ENCODE data around the gene GREB1L.
A peak's percentile ranks its signal among the peaks of the same experiment; 100 is the strongest.

The GREB1L gene

DNA sequence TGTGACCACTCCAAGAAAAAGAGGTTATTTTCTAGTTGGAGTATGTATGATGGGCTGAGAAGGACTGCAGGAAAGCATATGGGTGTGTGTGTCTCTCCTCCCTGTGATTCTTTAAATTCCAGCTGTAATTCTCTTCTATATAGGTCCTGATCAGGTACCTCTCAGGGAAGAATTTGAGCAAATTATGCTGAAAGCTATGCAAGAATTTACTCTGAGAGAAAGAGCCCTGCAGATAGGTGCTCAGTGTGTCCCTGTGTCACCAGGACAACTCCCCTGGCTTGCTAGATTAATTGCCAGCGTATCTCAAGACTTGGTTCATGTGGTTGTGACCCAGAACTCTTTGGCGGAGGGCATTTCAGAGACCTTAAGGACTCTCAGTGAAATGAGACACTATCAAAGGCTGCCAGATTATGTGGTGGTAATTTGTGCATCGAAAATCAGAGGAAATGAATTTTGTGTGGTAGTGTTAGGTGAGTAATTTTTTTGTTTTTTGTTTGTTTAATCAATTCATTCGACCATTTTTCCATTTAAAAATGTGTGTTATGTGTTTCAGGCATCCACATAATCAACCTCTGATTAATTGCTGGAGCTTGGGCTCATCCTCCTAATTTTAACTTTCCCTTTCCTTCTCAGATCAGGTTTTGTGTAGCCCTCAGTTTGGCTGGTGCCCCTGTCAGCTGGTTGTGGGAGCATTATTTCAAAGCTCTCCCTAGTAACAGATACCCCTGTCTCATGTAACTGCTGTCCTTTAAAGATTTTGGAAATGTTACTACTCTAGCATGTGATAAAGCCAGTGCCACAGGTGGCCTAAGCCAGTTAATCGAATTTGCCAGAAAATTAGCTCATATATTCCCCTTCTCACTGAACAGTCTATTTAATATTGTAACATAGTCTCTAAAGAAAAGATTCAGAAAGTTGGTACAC, 207.6 kb downstream of the GREB1L start:
- no peak for DNase-seq (ENCODE audit: insufficient read length, low spot score)
- no peak for TF ChIP-seq POLR2A (IDR thresholded peaks at IDR 0.05; ENCODE audit: low read depth, low read length)
- FAIRE-seq: no peak

DNA sequence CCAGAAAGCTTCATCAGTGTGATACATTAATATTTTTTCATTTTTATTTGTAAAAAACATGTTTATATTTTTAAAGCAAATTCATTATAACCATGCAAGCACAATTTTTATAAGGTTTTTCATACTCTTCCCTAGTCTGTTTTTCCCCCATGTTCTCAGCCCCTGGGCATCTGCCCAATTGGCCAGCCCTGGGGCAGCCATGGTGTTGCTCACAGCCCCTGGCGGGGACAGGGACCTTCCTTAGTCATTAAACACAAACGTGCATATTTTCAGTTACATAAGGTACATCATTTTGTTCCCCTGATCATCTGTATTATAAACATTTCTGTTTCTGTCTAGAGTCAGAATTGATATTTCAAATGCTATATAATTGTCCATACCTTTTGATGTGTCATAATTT, 208.5 kb downstream of the GREB1L start:
- DNase-seq (ENCODE audit: insufficient read length, low spot score): no peak
- no peak for FAIRE-seq
- TF ChIP-seq POLR2A (IDR thresholded peaks at IDR 0.05; ENCODE audit: low read depth, low read length): no peak

DNA sequence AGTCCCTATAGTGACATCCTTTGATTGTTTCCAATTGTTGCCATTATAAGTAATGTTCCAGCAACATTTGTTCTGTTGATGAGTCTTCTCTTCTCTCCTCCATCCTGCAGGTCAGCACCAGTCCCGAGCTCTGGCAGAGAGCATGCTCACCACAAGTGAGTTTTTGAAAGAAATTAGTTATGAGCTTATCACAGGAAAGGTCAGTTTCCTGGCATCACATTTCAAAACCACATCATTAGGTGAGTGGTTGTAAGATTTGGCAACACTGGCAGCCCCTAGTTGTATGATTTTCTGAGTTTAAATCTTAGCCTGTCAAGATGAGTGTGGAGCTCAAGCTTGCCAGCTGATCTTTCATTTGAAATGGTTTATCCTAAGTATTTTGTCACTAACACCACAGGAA, 208.9 kb downstream of the GREB1L start:
- no peak for TF ChIP-seq POLR2A (IDR thresholded peaks at IDR 0.05; ENCODE audit: low read depth, low read length)
- FAIRE-seq (no peak), DNase-seq (ENCODE audit: insufficient read length, low spot score) (no peak)

- no peak for TF ChIP-seq POLR2A (IDR thresholded peaks at IDR 0.05; ENCODE audit: low read depth, low read length)
- FAIRE-seq: no peak
- no peak for DNase-seq (ENCODE audit: insufficient read length, low spot score)
Observed at GRCh38 chr18:21451851-21452250, 209.8 kb downstream of the GREB1L start.

DNA sequence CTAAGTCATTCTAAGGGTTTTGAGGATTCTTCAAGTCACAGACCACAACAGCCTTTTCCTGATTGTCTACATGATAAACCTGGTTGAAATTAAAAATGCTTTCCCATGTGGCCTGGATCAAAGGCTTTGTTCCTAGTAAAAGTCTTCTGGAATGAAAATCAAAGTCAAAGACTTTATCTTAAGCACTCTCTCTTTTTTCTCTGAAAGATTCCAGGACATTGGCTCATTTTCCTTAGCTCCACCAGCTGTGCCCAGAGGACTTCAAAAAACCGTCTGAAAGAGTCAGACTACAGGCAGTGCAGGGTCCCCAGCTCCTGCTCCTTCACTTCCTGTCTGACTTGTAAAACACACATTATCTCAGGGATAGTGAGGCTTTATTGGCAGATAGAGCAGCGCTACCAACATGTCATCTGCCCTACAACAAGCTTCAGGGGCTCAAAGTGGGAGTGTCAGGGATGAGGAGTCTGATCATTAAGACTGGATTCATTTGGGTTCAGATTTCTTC, 210.3 kb downstream of the GREB1L start:
- FAIRE-seq (no peak), DNase-seq (ENCODE audit: insufficient read length, low spot score) (no peak)
- TF ChIP-seq POLR2A (IDR thresholded peaks at IDR 0.05; ENCODE audit: low read depth, low read length): no peak

- TF ChIP-seq POLR2A (IDR thresholded peaks at IDR 0.05; ENCODE audit: low read depth, low read length): no peak
- DNase-seq (ENCODE audit: insufficient read length, low spot score): no peak
- no peak for FAIRE-seq
Observed at GRCh38 chr18:21452796-21453510, 210.9 kb downstream of the GREB1L start.

- DNase-seq (ENCODE audit: insufficient read length, low spot score) (peak; percentile 6), FAIRE-seq (no peak)
- no peak for TF ChIP-seq POLR2A (IDR thresholded peaks at IDR 0.05; ENCODE audit: low read depth, low read length)
Observed at GRCh38 chr18:21453511-21453901, 211.5 kb downstream of the GREB1L start.

DNA sequence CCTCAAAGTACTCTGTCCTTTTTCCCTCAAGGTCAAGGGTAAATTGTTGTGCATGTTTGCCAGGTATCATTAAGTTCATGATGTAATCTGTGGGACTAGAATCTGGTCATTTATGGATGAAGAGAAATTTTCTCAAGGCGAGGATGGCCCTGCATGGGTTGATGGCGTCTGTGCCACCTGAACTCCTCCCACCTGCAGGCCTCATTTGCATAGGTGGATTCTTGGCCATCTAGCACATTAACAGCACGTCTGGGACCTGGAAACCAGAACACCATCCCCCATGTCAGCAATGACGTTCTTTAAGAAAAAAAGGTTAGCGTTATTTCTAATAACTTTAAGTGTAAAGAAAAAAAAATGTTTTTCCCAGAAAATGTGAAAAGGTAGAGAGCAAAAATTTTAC, 212.7 kb downstream of the GREB1L start:
- no peak for TF ChIP-seq POLR2A (IDR thresholded peaks at IDR 0.05; ENCODE audit: low read depth, low read length)
- no peak for DNase-seq (ENCODE audit: insufficient read length, low spot score)
- no peak for FAIRE-seq

DNA sequence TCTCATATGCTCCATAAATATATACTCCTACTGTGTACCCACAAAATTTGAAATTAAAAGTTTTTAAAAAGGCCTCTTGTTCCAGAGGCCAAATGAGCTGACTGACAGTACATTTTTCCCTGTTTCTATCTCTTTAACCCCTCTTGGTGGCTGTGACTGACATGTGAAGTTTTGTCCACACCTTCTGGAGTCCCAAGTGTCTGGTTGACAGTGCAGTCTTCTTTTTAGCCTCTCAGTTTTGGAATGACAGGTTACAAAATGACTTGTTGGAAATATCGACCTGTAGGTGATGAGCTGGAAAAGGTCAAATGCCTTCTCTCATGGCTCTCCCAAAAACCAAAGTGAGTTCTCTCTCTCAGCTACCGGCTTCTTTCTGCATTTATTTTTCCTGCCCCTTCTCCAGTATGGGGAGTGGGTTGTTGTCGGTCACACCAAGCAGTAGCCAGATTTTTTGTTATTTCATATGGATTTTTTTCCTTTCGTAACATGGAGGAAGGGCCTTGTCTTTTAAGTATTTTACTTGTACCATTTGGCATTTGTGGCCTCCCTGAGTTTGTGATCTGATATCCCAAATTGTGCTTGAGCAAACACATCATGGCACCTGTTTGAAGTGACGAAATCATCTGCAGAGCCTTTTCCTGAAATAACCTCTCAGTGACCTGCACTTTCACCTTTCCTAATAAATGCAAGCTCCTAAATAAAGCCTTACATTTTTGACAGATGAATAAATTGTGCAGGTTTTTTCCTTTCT, 214.6 kb downstream of the GREB1L start:
- TF ChIP-seq POLR2A (IDR thresholded peaks at IDR 0.05; ENCODE audit: low read depth, low read length): no peak
- FAIRE-seq (no peak), DNase-seq (ENCODE audit: insufficient read length, low spot score) (no peak)

- no peak for TF ChIP-seq POLR2A (IDR thresholded peaks at IDR 0.05; ENCODE audit: low read depth, low read length)
- no peak for DNase-seq (ENCODE audit: insufficient read length, low spot score)
- no peak for FAIRE-seq
Observed at GRCh38 chr18:21457179-21457535, 215.1 kb downstream of the GREB1L start.

GRCh38 chr18:21458310-21458709, 216.3 kb downstream of the GREB1L start:
- TF ChIP-seq POLR2A (IDR thresholded peaks at IDR 0.05; ENCODE audit: low read depth, low read length): no peak
- FAIRE-seq (no peak), DNase-seq (ENCODE audit: insufficient read length, low spot score) (no peak)

DNA sequence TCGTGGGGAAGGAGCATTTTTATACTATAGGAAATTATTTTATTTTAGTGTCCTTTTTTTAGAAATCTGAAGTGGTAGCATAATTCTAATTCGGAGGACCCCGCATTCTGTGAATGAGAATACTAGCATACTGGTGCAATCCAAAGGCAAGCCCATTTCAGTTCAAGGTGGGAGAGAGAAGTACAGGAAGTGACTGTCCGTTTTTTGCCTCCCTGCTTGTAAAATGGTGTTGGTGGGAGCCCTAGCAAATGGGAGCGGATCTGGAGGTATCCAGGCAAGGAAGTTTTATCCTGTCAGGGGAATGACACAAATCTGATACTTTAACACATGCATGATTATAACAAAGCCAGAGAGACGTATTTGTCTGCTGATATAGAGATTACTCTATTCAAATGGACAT, 216.8 kb downstream of the GREB1L start:
- no peak for FAIRE-seq
- DNase-seq (ENCODE audit: insufficient read length, low spot score): no peak
- no peak for TF ChIP-seq POLR2A (IDR thresholded peaks at IDR 0.05; ENCODE audit: low read depth, low read length)

DNA sequence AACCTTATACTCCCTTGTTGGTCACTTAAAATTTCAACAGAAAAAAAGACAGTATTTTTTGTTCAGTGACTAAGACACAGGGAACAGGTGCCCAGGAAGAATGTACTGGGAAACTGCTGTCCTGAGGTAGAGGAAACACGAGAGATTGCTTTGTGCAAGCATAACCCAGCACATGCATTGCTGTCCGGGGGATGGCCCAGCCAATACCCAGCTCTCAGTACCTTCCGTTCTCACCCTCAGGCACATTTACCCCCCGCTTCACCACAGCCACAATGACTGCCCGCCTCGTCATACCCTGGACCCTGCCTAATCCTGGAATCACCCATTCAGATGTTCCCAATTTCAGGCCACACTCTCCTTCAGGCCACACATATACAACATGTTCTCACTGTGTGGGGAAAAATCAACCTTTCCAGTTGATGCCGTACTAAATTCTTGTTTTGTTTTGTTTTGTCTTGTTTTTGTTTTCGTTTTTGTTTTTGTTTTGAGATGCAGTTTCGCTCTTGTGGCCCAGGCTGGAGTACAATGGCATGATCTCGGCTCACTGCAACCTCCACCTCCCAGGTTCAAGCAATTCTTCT, 217.8 kb downstream of the GREB1L start:
- no peak for TF ChIP-seq POLR2A (IDR thresholded peaks at IDR 0.05; ENCODE audit: low read depth, low read length)
- FAIRE-seq (no peak), DNase-seq (ENCODE audit: insufficient read length, low spot score) (no peak)

GRCh38 chr18:21461460-21461859, 219.4 kb downstream of the GREB1L start:
- FAIRE-seq: no peak

More at GRCh38 chr18:21461460-21461859, 219.4 kb downstream of the GREB1L start:
- TF ChIP-seq POLR2A (IDR thresholded peaks at IDR 0.05; ENCODE audit: low read depth, low read length): no peak
- DNase-seq (ENCODE audit: insufficient read length, low spot score): no peak
